ENCODE results near the gene TNS1.

Gene TNS1

GRCh38 chr2:217950401-217950871, 52.4 kb downstream of the TNS1 start:
- H3K4me3 ChIP-seq (ENCODE audit: low read depth, low read length), result no peak overlapping the region
- DNase-seq (ENCODE audit: low read depth), result no peak

- H3K4me3 ChIP-seq (ENCODE audit: low read depth, low read length), result no peak overlapping the region
- DNase-seq (ENCODE audit: low read depth), result no peak
Observed at GRCh38 chr2:217949447-217949846, 53.3 kb downstream of the TNS1 start.

- no peak for DNase-seq (ENCODE audit: low read depth)
- H3K4me3 ChIP-seq (ENCODE audit: low read depth, low read length), result no peak overlapping the region
Observed at GRCh38 chr2:217948897-217949296, 53.9 kb downstream of the TNS1 start.

- no peak overlapping the region for H3K4me3 ChIP-seq (ENCODE audit: low read depth, low read length)
- DNase-seq (ENCODE audit: low read depth), result no peak
Observed at GRCh38 chr2:217948351-217948791, 54.4 kb downstream of the TNS1 start.

- H3K4me3 ChIP-seq (ENCODE audit: low read depth, low read length), result no peak overlapping the region
Observed at GRCh38 chr2:217947383-217948350, 55.1 kb downstream of the TNS1 start.

GRCh38 chr2:217946051-217946450, 56.7 kb downstream of the TNS1 start:
- no peak for DNase-seq (ENCODE audit: low read depth)
- no peak overlapping the region for H3K4me3 ChIP-seq (ENCODE audit: low read depth, low read length)

More at GRCh38 chr2:217947383-217948350, 55.1 kb downstream of the TNS1 start:
- no peak for DNase-seq (ENCODE audit: low read depth)

GRCh38 chr2:217945530-217945929, 57.3 kb downstream of the TNS1 start:
- no peak for DNase-seq (ENCODE audit: low read depth)
- H3K4me3 ChIP-seq (ENCODE audit: low read depth, low read length), result no peak overlapping the region

GRCh38 chr2:217944923-217945322, 57.9 kb downstream of the TNS1 start:
- H3K4me3 ChIP-seq (ENCODE audit: low read depth, low read length), result no peak overlapping the region
- DNase-seq (ENCODE audit: low read depth), result no peak

- H3K4me3 ChIP-seq (ENCODE audit: low read depth, low read length), result no peak overlapping the region
- no peak for DNase-seq (ENCODE audit: low read depth)
Observed at GRCh38 chr2:217944366-217944765, 58.4 kb downstream of the TNS1 start.

GRCh38 chr2:217943446-217944321, 59.1 kb downstream of the TNS1 start:
- H3K4me3 ChIP-seq (ENCODE audit: low read depth, low read length), result peak overlapping the region; percentile 50

GRCh38 chr2:217942731-217943335, 60.0 kb downstream of the TNS1 start:
- peak overlapping the region; percentile 50 for H3K4me3 ChIP-seq (ENCODE audit: low read depth, low read length)
- no peak for DNase-seq (ENCODE audit: low read depth)

More at GRCh38 chr2:217943446-217944321, 59.1 kb downstream of the TNS1 start:
- no peak for DNase-seq (ENCODE audit: low read depth)

GRCh38 chr2:217941886-217942728, 60.7 kb downstream of the TNS1 start:
- H3K4me3 ChIP-seq (ENCODE audit: low read depth, low read length), result peak overlapping the region; percentile 50

GRCh38 chr2:217941339-217941738, 61.5 kb downstream of the TNS1 start:
- DNase-seq (ENCODE audit: low read depth), result no peak
- H3K4me3 ChIP-seq (ENCODE audit: low read depth, low read length), result peak overlapping the region; percentile 50

More at GRCh38 chr2:217941886-217942728, 60.7 kb downstream of the TNS1 start:
- DNase-seq (ENCODE audit: low read depth), result no peak

- no peak overlapping the region for H3K4me3 ChIP-seq (ENCODE audit: low read depth, low read length)
Observed at GRCh38 chr2:217940261-217941220, 62.3 kb downstream of the TNS1 start.

GRCh38 chr2:217939629-217940245, 63.1 kb downstream of the TNS1 start:
- no peak for DNase-seq (ENCODE audit: low read depth)
- H3K4me3 ChIP-seq (ENCODE audit: low read depth, low read length), result no peak overlapping the region

More at GRCh38 chr2:217940261-217941220, 62.3 kb downstream of the TNS1 start:
- no peak for DNase-seq (ENCODE audit: low read depth)

GRCh38 chr2:217939220-217939619, 63.6 kb downstream of the TNS1 start:
- no peak overlapping the region for H3K4me3 ChIP-seq (ENCODE audit: low read depth, low read length)

GRCh38 chr2:217938036-217938435, 64.8 kb downstream of the TNS1 start:
- DNase-seq (ENCODE audit: low read depth), result no peak
- no peak overlapping the region for H3K4me3 ChIP-seq (ENCODE audit: low read depth, low read length)

More at GRCh38 chr2:217939220-217939619, 63.6 kb downstream of the TNS1 start:
- DNase-seq (ENCODE audit: low read depth), result no peak
